Erythroblast (primary cell): Measurements from ENCODE around the gene TBX3.

Source experiments
- DNase-seq, 2 experiments: peaks; one replicate each; lab custom pipeline; 2025; lab: John Stamatoyannopoulos, UW
- GATA1 ChIP-seq: IDR thresholded peaks from 2 replicates; pipeline ENCODE4 v1.6.1; 2011; ENCODE audit warnings: low read depth, mild to moderate bottlenecking, control low read depth, low read length, moderate library complexity
- POLR2A ChIP-seq: IDR thresholded peaks from 2 replicates; pipeline ENCODE4 v1.6.1; 2011; ENCODE audit warnings: mild to moderate bottlenecking, low read length

TBX3 gene

DNA sequence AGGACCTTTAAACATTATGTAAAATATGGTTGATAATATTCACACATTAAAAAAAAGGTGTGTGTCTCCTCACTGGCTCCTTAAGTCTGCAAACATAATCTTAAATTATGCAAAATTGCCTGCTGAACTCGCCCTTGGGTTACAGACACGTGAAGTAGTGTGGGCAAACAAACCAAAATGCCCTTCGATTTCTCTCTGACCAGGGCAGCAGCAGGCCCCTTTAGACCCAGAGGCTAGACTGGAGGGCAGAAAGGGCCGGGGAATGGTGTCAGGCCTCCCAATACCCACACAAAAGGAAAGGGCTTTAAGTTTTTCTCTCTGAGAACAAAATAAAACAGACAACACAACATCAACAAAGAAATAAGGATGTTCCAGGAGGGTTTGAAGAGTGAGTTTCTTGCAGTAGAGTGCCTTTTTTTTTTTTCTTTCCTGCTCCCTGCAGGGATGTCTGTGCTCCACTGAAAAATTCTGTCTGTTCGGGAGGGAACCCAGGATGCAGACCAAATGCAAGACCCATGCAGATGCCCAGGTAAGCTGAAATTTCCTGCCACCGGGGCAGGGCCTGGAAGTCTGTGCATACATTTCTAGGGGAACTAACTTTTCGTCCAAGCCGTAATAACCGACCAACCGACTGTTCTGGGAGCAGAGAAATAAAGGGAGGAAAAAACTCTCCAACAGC, 1.7 kb downstream of the TBX3 start:
- DNase-seq: no peak
- TF ChIP-seq GATA1 (no peak), POLR2A (no peak)

GRCh38 chr12:114681116-114681871, 2.7 kb downstream of the TBX3 start:
- DNase-seq: no peak
- TF ChIP-seq POLR2A (no peak), GATA1 (no peak)

- DNase-seq: no peak
- TF ChIP-seq GATA1 (no peak), POLR2A (no peak)
Measured at GRCh38 chr12:114680604-114681069, 3.3 kb downstream of the TBX3 start.

GRCh38 chr12:114679942-114680341, 4.0 kb downstream of the TBX3 start:
- TF ChIP-seq GATA1: no peak
- no peak for TF ChIP-seq POLR2A
- DNase-seq: no peak

DNA sequence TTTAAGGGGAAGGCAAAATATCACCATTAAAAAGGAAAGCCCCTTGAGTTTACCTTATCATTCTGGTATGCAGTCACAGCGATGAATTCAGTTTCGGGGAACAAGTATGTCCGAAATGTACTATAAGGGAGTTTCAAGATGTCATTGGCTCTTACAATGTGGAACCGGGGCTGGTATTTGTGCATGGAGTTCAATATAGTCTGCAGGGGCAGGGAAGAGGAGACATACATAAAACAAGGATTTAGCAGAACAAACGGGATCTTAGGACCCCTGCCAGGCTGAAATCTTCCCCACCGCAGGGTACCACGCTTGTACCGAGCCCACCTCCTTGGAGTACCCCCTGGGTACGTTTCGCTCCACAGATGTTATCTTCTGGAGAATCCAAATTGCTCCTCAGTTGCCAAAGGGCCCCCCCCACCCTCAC, 4.5 kb downstream of the TBX3 start:
- TF ChIP-seq GATA1 (no peak), POLR2A (no peak)
- no peak for DNase-seq

- DNase-seq: no peak
- no peak for TF ChIP-seq GATA1
Measured at GRCh38 chr12:114678718-114679117, 5.3 kb downstream of the TBX3 start.

DNA sequence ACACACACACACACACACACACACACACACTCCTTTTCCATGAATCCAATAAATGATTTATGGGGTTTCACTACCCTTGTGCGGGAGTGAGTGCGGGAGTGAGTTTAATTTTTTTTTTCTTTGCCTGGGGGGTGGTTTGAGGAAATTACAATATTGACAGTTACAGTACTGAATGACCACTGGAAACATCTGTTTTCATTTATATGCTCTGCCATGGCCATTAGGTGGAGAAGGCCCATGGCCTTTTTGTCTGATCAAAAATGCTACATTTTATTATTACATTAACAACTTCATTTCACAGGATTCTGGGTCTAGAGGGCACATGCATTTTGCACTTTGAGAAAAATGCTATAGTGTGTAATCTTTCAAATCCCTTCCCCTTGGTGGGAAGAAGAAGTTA, 5.9 kb downstream of the TBX3 start:
- TF ChIP-seq POLR2A: no peak
- no peak for TF ChIP-seq GATA1
- DNase-seq: no peak

DNA sequence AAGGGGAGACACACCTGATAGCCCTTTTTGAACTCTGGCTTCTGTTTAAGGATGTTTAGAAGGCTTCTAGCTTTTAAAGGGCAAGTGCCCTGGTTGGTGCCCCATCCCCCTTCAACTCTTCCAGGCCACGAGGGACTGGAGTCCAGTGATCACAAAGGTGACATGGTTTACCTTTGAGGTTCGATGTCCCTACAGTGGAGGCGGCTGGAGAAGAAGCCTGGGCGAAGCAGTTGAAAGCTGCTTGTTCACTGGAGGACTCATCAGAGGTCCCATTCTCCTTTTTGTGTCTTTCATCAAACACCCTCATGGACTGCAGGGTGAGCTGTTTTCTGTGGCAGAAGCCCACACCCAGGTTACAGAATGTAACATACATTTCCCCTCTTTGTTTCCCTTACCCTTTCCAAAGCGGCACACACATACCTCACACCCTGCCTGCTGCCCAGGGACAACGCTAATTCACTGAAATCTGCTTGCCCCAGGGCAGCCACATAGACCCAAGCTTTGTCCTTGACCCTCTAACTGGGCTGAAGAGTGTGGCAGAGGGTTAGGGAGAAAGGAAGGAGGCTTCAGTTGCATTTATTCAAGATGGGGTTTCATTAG, 7.7 kb downstream of the TBX3 start:
- no peak for DNase-seq
- TF ChIP-seq POLR2A (no peak), GATA1 (no peak)

- no peak for TF ChIP-seq POLR2A
- no peak for TF ChIP-seq GATA1
- DNase-seq: no peak
Measured at GRCh38 chr12:114674251-114675047, 9.5 kb downstream of the TBX3 start.

GRCh38 chr12:114673901-114674250, 10.1 kb downstream of the TBX3 start:
- DNase-seq: no peak
- TF ChIP-seq POLR2A: no peak
- TF ChIP-seq GATA1: no peak

DNA sequence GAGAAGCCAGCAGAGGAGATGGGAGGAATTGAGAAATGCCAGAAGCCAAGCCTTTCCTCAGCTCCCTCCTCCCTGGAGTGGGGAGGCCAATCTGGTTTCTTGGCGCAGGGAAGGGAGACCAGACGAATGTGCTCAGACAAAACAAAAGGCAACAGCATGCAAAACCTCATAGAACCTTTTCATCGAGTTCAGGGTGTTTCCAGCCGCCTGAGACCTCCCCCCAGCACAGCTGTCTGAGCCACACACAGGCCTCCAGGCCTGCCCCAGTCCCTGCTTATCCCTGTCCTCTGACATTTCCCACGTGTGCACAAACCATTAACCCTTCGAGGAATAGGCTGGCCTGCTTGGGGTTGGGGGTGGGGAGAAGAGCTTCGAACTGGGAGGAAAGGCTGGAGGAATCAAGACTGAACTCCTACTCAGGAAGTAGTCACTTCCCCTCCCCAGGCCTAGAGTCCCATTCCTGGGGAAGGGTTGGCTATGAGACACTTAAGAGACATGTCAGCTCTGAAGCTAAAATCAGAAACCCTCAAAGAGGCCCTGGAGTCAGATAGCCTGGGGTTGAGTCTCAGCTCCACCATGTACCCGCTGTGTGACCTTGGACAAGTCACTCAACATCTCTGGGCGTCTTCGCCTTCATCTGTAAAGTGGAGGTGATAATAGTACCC, 10.7 kb downstream of the TBX3 start:
- TF ChIP-seq POLR2A: no peak
- TF ChIP-seq GATA1: no peak
- no peak for DNase-seq

DNA sequence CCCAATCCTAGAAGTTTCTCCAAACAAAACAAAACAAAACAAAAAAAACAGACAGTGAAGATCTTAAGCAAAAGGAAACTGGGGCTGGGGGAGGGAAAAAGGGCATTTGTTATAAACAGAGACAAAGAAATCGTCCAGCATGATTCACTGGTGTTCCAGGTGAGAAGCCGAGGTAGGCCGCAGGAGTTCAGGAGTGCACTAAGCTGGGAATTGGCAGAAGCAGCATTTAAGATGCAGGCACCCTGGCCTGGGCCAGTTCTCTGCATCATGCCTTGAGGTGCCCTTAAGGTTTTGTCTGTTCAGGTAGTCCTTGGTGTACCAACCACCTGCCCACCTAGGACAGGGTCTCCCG, 11.2 kb downstream of the TBX3 start:
- DNase-seq: no peak
- TF ChIP-seq GATA1 (no peak), POLR2A (no peak)
